Hepatocyte (in vitro differentiated cells): Measurements from ENCODE around the gene HNF1A. TPM values are rescaled to one million over a fixed set of nuclear protein-coding genes. Genes with fewer than 3 reads are reported as not detected.

Source experiments
- DNase-seq: peaks from one replicate; pipeline ENCODE4 v3.0.0-alpha.2; 2016; ENCODE audit warnings: low spot score
- H2AFZ ChIP-seq: fragments of 200-600 bp; sonication (generic); 2 replicates; pipeline ENCODE4 v1.6.0; 2016; ENCODE audit warnings: antibody characterized with exemption, mild to moderate bottlenecking
- H3K27ac ChIP-seq: fragments of 200-600 bp; sonication (generic); 2 replicates; pipeline ENCODE4 v1.5.1; 2016; ENCODE audit warnings: mild to moderate bottlenecking
- H3K27me3 ChIP-seq: fragments of 200-600 bp; sonication (generic); 2 replicates; pipeline ENCODE4 v1.6.1; 2016
- H3K36me3 ChIP-seq: fragments of 200-600 bp; sonication (generic); replicated peaks from 2 replicates; pipeline ENCODE4 v1.5.1; 2016; ENCODE audit warnings: low read depth; ENCODE audit not compliant: insufficient read depth
- H3K4me1 ChIP-seq: fragments of 200-600 bp; sonication (generic); 2 replicates; pipeline ENCODE4 v1.5.1; 2016; ENCODE audit warnings: mild to moderate bottlenecking, moderate library complexity; ENCODE audit not compliant: insufficient read depth
- H3K4me2 ChIP-seq: fragments of 200-600 bp; sonication (generic); 2 replicates; pipeline ENCODE4 v1.6.0; 2016
- H3K4me3 ChIP-seq: fragments of 200-600 bp; sonication (generic); 2 replicates; pipeline ENCODE4 v1.5.1; 2016; ENCODE audit warnings: mild to moderate bottlenecking
- H3K79me2 ChIP-seq: fragments of 200-600 bp; sonication (generic); 2 replicates; pipeline ENCODE4 v1.6.0; 2017; ENCODE audit warnings: mild to moderate bottlenecking
- H3K9me2 ChIP-seq: fragments of 200-600 bp; sonication (generic); replicated peaks from 2 replicates; pipeline ENCODE4 v1.6.0; 2017; ENCODE audit warnings: mild to moderate bottlenecking; ENCODE audit not compliant: insufficient read depth
- H3K9me3 ChIP-seq: fragments of 200-600 bp; sonication (generic); 2 replicates; pipeline ENCODE4 v1.5.1; 2016; ENCODE audit warnings: low read depth, mild to moderate bottlenecking
- H4K20me1 ChIP-seq: fragments of 200-600 bp; sonication (generic); 2 replicates; pipeline ENCODE4 v1.6.0; 2016; ENCODE audit warnings: mild to moderate bottlenecking; ENCODE audit not compliant: insufficient read depth, poor library complexity, severe bottlenecking
- CTCF ChIP-seq: fragments of 200-600 bp; sonication (generic); IDR thresholded peaks from 2 replicates; pipeline ENCODE4 v1.5.1; 2016; ENCODE audit warnings: antibody characterized with exemption, mild to moderate bottlenecking; ENCODE audit not compliant: poor library complexity
- EZH2 ChIP-seq: fragments of 200-600 bp; sonication (generic); IDR thresholded peaks from 2 replicates; pipeline ENCODE4 v1.6.1; 2016; ENCODE audit warnings: antibody characterized with exemption, mild to moderate bottlenecking, borderline replicate concordance
- EZH2phosphoT487 ChIP-seq: fragments of 200-600 bp; sonication (generic); IDR thresholded peaks from one replicate; pipeline ENCODE4 v1.6.1; 2018; ENCODE audit warnings: antibody characterized with exemption, mild to moderate bottlenecking, low read depth, moderate library complexity; ENCODE audit not compliant: unreplicated experiment, severe bottlenecking
- WGBS: methylation state at CpG from one replicate; pipeline ENCODE4 v1.1.6; 2016; ENCODE audit warnings: low lambda C conversion rate; ENCODE audit errors: missing lambda C conversion rate; 5-methylcytosine and 5-hydroxymethylcytosine counted together
- polyA plus RNA-seq: library from polyadenylated mRNA; unstranded; fragments of >200 nt; fragmentation: Nextera tagmentation; extraction: Ambion mirVana; gene quantifications from 2 replicates; pipeline ENCODE4 v1.2.1, GENCODE V29; 2016
- total RNA-seq: library from RNA; depleted of rRNA; stranded (reverse); fragments of >200 nt; gene quantifications from 2 replicates; pipeline ENCODE4 v1.2.3, GENCODE V29; 2014

Gene HNF1A
- total and polyA plus RNA-seq, 2 experiments from 2014 or later: 16.7 to 23.9 TPM

GRCh38 chr12:120955232-120955631 lies 23.1 kb upstream of the HNF1A start:
- no peak overlapping the region for H3K27ac ChIP-seq

GRCh38 chr12:120956579-120957300 lies 21.6 kb upstream of the HNF1A start:
- Histone ChIP-seq H3K27me3 (no peaks in the 10 kb centered on the region), H3K79me2 (no peaks in the 10 kb centered on the region), H3K36me3 (no peaks in the 10 kb centered on the region), H4K20me1 (no peaks in the 10 kb centered on the region), H3K9me2 (no peaks in the 10 kb centered on the region), H2AFZ (no peak overlapping the region), H3K4me3 (no peak overlapping the region), H3K27ac (peak overlapping the region; percentile 78), H3K4me1 (peaks cover 26% of the 10 kb centered on the region), H3K4me2 (no peak overlapping the region), H3K9me3 (no peaks in the 10 kb centered on the region)
- 85% methylated on average over 5 of the region's 5 CpGs for WGBS
- peak; percentile 61 for DNase-seq
- TF ChIP-seq EZH2phosphoT487 (no peak), EZH2 (no peak), CTCF (no peak)

More at GRCh38 chr12:120955232-120955631, 23.1 kb upstream of the HNF1A start:
- DNase-seq: no peak
- Histone ChIP-seq H3K9me3 (no peaks in the 10 kb centered on the region), H3K4me2 (no peak overlapping the region), H3K4me3 (no peak overlapping the region), H3K4me1 (peaks cover 15% of the 10 kb centered on the region), H2AFZ (no peak overlapping the region), H3K36me3 (no peaks in the 10 kb centered on the region), H3K79me2 (no peaks in the 10 kb centered on the region), H3K9me2 (no peaks in the 10 kb centered on the region), H4K20me1 (no peaks in the 10 kb centered on the region), H3K27me3 (no peaks in the 10 kb centered on the region)
- TF ChIP-seq EZH2: no peak
- TF ChIP-seq CTCF: no peak
- TF ChIP-seq EZH2phosphoT487: no peak
- WGBS: 92% methylated on average over 4 of the region's 4 CpGs

- H3K27me3 ChIP-seq: no peaks in the 10 kb centered on the region
- H3K36me3 ChIP-seq: no peaks in the 10 kb centered on the region
- H3K4me2 ChIP-seq: peak overlapping the region; percentile 6
- no peak for DNase-seq
- H3K4me1 ChIP-seq: peaks cover 26% of the 10 kb centered on the region
- no peak for TF ChIP-seq CTCF
- TF ChIP-seq EZH2: no peak
- TF ChIP-seq EZH2phosphoT487: no peak
- no peaks in the 10 kb centered on the region for H3K9me2 ChIP-seq
- H2AFZ ChIP-seq: no peak overlapping the region
- WGBS: 79% methylated on average over 13 of the region's 13 CpGs
- H3K9me3 ChIP-seq: no peaks in the 10 kb centered on the region
- H3K4me3 ChIP-seq: no peak overlapping the region
- no peaks in the 10 kb centered on the region for H3K79me2 ChIP-seq
- H4K20me1 ChIP-seq: no peaks in the 10 kb centered on the region
- H3K27ac ChIP-seq: peak overlapping the region; percentile 91
Measured at GRCh38 chr12:120959111-120959878, 19.0 kb upstream of the HNF1A start.
